ENCODE data around the gene TMEM38B.

- no peak for TF ChIP-seq CTCF (IDR thresholded peaks at IDR 0.05; ENCODE audit: low read depth, low read length)
- TF ChIP-seq EZH2phosphoT487 (IDR thresholded peaks at IDR 0.05; ENCODE audit: low read depth), result no peak
These were observed 6.3 kb downstream of the TMEM38B start for GRCh38 chr9:105700668-105701067.

Measured in OCI-LY3 (cell line).